A549 (cell line): ENCODE results near the gene NTM. TPM values are rescaled to one million over a fixed set of nuclear protein-coding genes. Genes with fewer than 3 reads are reported as not detected.

Source experiments
- ATAC-seq, 2 experiments: fragments of 200-7000 bp in 1 of 2; fragments of >200 bp in 1 of 2; cut with Nextera tagmentation in 1 of 2; cut with Tn5 transposase in 1 of 2; 3 replicates each; pipeline versions ENCODE4 v1.8.0 to v1.9.1; 2018 to 2020; ENCODE audit warnings: mild to moderate bottlenecking in 1 of 2, moderate library complexity in 1 of 2
- CTCF ChIA-PET: fragments of 300-600 bp; sonication (Branson Sonifier 250); formaldehyde crosslinking; extraction: SDS; loops from one replicate; lab custom pipeline; 2021; ENCODE audit warnings: antibody characterized with exemption, inconsistent platforms; lab: Yijun Ruan, JAX
- POLR2A ChIA-PET: fragments of 350-600 bp; formaldehyde crosslinking; extraction: SDS; loops from one replicate; lab custom pipeline; 2021; ENCODE audit warnings: antibody characterized with exemption, inconsistent platforms; lab: Yijun Ruan, JAX
- DNase-seq, 2 experiments: peaks; one replicate each; pipeline versions ENCODE4 v3.0.0 to v3.0.0-alpha.2; 2011 to 2016; ENCODE audit warnings: low read depth in 1 of 2, low spot score in 1 of 2
- FAIRE-seq: peaks from 2 replicates; lab custom pipeline; 2011; peaks lifted over from hg19 to GRCh38; lab: Jason Lieb, UNC
- H3K27ac ChIP-seq, 2 experiments: fragments of >200 bp; sonication (Bioruptor Twin); formaldehyde crosslinking; 3 replicates each; pipeline ENCODE4 v1.5.1; 2016 to 2017
- H3K4me1 ChIP-seq: fragments of >200 bp; sonication (Bioruptor Twin); formaldehyde crosslinking; 3 replicates; pipeline ENCODE4 v1.6.1; 2016
- H3K4me2 ChIP-seq: fragments of >200 bp; sonication (Bioruptor Twin); formaldehyde crosslinking; 3 replicates; pipeline ENCODE4 v1.6.1; 2016
- H3K4me3 ChIP-seq: fragments of >200 bp; sonication (Bioruptor Twin); formaldehyde crosslinking; 3 replicates; pipeline ENCODE4 v1.5.1; 2016
- H3K9me3 ChIP-seq: fragments of >200 bp; sonication (Bioruptor Twin); formaldehyde crosslinking; 3 replicates; pipeline ENCODE4 v1.6.1; 2016
- ATOH8 ChIP-seq: fragments of 250-450 bp; sonication (Bioruptor Pico); IDR thresholded peaks from 2 replicates; pipeline ENCODE4 v1.5.0; 2020; ENCODE audit warnings: low read depth, mild to moderate bottlenecking, moderate library complexity
- CBX8 ChIP-seq: fragments of 200-600 bp; sonication (generic); IDR thresholded peaks from 2 replicates; pipeline ENCODE4 v1.6.1; 2016
- CHD2 ChIP-seq: fragments of 150-350 bp; IDR thresholded peaks from 2 replicates; pipeline ENCODE4 v1.6.1; 2014; ENCODE audit warnings: low read length; ENCODE audit not compliant: partially characterized antibody
- CHD4 ChIP-seq: fragments of 200-600 bp; sonication (generic); IDR thresholded peaks from 2 replicates; pipeline ENCODE4 v1.6.1; 2016; ENCODE audit warnings: antibody characterized with exemption, mild to moderate bottlenecking, borderline replicate concordance
- E2F6 ChIP-seq: IDR thresholded peaks from 2 replicates; pipeline ENCODE4 v1.6.1; 2012; ENCODE audit warnings: low read depth, borderline replicate concordance
- EHF ChIP-seq: fragments of 250-450 bp; sonication (Bioruptor Pico); IDR thresholded peaks from 2 replicates; pipeline ENCODE4 v1.5.0; 2020; ENCODE audit warnings: mild to moderate bottlenecking
- EHMT2 ChIP-seq: fragments of 200-600 bp; sonication (generic); IDR thresholded peaks from 2 replicates; pipeline ENCODE4 v1.6.1; 2016; ENCODE audit warnings: antibody characterized with exemption, low read depth, mild to moderate bottlenecking, moderate library complexity
- EP300 ChIP-seq, 2 experiments: fragments of >200 bp; sonication (Bioruptor Twin); formaldehyde crosslinking; IDR thresholded peaks; 2 replicates in 1 of 2; 3 replicates in 1 of 2; pipeline ENCODE4 v1.6.1; 2016 to 2017
- FOXS1 ChIP-seq: fragments of 250-450 bp; sonication (Bioruptor Pico); IDR thresholded peaks from 2 replicates; pipeline ENCODE4 v1.5.0; 2020; ENCODE audit warnings: mild to moderate bottlenecking, moderate library complexity
- GATA3 ChIP-seq: IDR thresholded peaks from 2 replicates; pipeline ENCODE4 v1.6.1; 2012; ENCODE audit warnings: borderline replicate concordance
- HES2 ChIP-seq: fragments of >200 bp; sonication (Bioruptor Twin); formaldehyde crosslinking; IDR thresholded peaks from 2 replicates; pipeline ENCODE4 v1.6.1; 2016
- JUN ChIP-seq, 2 experiments: fragments of >200 bp; sonication (Bioruptor Twin); formaldehyde crosslinking; IDR thresholded peaks; 2 replicates in 1 of 2; 3 replicates in 1 of 2; pipeline ENCODE4 v1.6.1; 2016 to 2017
- JUNB ChIP-seq: fragments of >200 bp; sonication (Bioruptor Twin); formaldehyde crosslinking; IDR thresholded peaks from 2 replicates; pipeline ENCODE4 v1.6.1; 2016
- KDM5A ChIP-seq: fragments of 200-600 bp; sonication (generic); IDR thresholded peaks from 2 replicates; pipeline ENCODE4 v1.6.1; 2016; ENCODE audit warnings: antibody characterized with exemption, mild to moderate bottlenecking
- MAFK ChIP-seq: fragments of 450-650 bp; IDR thresholded peaks from 2 replicates; pipeline ENCODE4 v1.6.1; 2014; ENCODE audit not compliant: partially characterized antibody
- MAX ChIP-seq: IDR thresholded peaks from 2 replicates; pipeline ENCODE4 v1.6.1; 2012
- NR3C1 ChIP-seq: fragments of >200 bp; sonication (Bioruptor Twin); formaldehyde crosslinking; IDR thresholded peaks from 3 replicates; pipeline ENCODE4 v1.6.1; 2017
- PBX3 ChIP-seq: IDR thresholded peaks from 2 replicates; pipeline ENCODE4 v1.6.1; 2012
- PHF8 ChIP-seq: fragments of 200-600 bp; sonication (generic); IDR thresholded peaks from 2 replicates; pipeline ENCODE4 v1.6.1; 2016; ENCODE audit warnings: low read depth, mild to moderate bottlenecking, antibody characterized with exemption, moderate library complexity, borderline replicate concordance
- RAD21 ChIP-seq, 2 experiments: fragments of >200 bp in 1 of 2; sonication (Bioruptor Twin) in 1 of 2; formaldehyde crosslinking in 1 of 2; IDR thresholded peaks in 1 of 2; conservative IDR thresholded peaks in 1 of 2; 2 replicates in 1 of 2; 3 replicates in 1 of 2; pipeline ENCODE4 v1.6.1; 2012 to 2018; ENCODE audit warnings: inconsistent platforms in 1 of 2
- RARB ChIP-seq: fragments of 250-450 bp; sonication (Bioruptor Pico); IDR thresholded peaks from 2 replicates; pipeline ENCODE4 v1.8.0; 2021; ENCODE audit warnings: mild to moderate bottlenecking, moderate library complexity
- RCOR1 ChIP-seq: fragments of 150-350 bp; IDR thresholded peaks from 2 replicates; pipeline ENCODE4 v1.6.1; 2014; ENCODE audit warnings: antibody characterized with exemption, low read length, low read depth
- RFX5 ChIP-seq: fragments of 450-650 bp; IDR thresholded peaks from 2 replicates; pipeline ENCODE4 v1.7.1; 2014; ENCODE audit warnings: antibody characterized with exemption, mild to moderate bottlenecking, moderate library complexity
- RNF2 ChIP-seq: fragments of 200-600 bp; sonication (generic); IDR thresholded peaks from 2 replicates; pipeline ENCODE4 v1.6.1; 2016; ENCODE audit warnings: low read depth, mild to moderate bottlenecking, antibody characterized with exemption, moderate library complexity, borderline replicate concordance
- SMC3 ChIP-seq: fragments of >200 bp; sonication (Bioruptor Twin); formaldehyde crosslinking; IDR thresholded peaks from 3 replicates; pipeline ENCODE4 v1.6.1; 2018; ENCODE audit warnings: inconsistent platforms
- ZNF302 ChIP-seq: fragments of 250-450 bp; sonication (Bioruptor Pico); IDR thresholded peaks from 2 replicates; pipeline ENCODE4 v1.9.0; 2021; ENCODE audit warnings: inconsistent platforms, mild to moderate bottlenecking, moderate library complexity
- ZSCAN20 ChIP-seq: fragments of 250-450 bp; sonication (Bioruptor Pico); IDR thresholded peaks from 2 replicates; pipeline ENCODE4 v1.8.0; 2022; ENCODE audit warnings: mild to moderate bottlenecking, moderate library complexity
- WGBS: methylation state at CpG from one replicate; pipeline ENCODE4 v1.1.6; 2017; ENCODE audit errors: missing lambda C conversion rate; 5-methylcytosine and 5-hydroxymethylcytosine counted together
- polyA plus RNA-seq, 4 experiments: library from polyadenylated mRNA; depleted of rRNA in 3 of 4; stranded (reverse); fragments of >200 nt; fragmentation: RNase III in 1 of 4; extraction: RNeasy Plus Mini Kit Qiagen cat#74134 plus additional on column Dnase treatment in 1 of 4; gene quantifications; 2 replicates in 3 of 4; 3 replicates in 1 of 4; pipeline ENCODE4 v1.2.3, GENCODE V29; 2011 to 2017
- TF ChIP-seq, protein P1 (sequence below): fragments of 150-350 bp; IDR thresholded peaks from 2 replicates; pipeline ENCODE4 v1.6.1; 2014; ENCODE audit warnings: low read depth, mild to moderate bottlenecking, low read length
- TF ChIP-seq, protein P2 (sequence below): fragments of >200 bp; sonication (Bioruptor Twin); formaldehyde crosslinking; IDR thresholded peaks from 3 replicates; pipeline ENCODE4 v1.6.1; 2016

Gene NTM
- polyA plus RNA-seq, 2 of the 4 experiments (the other 2 are of a cell fraction): not detected

DNA sequence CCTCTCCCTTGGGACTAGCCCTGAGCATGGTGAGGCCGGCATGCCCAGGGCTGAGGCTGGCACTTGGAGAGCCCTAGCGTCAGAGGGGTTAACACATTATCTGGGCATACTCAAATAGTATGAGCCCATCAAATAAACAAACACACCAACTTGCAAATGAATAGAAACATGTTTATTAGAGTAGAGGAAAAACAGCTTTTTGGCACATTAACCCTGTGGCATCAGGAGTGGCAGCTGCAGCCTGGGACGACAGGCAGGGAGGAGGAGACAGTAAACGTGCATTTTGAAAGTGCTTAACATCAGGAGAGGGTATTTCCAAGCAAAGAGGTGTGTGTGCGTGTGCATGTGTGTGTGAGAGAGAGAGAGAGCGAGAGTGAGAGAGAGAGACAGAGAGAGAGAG, 684.9 kb downstream of the NTM start:
- no peak for ATAC-seq
- ChIA-PET CTCF (no interaction called here), POLR2A (no interaction called here)
- WGBS: 5% methylated on average over 6 of the region's 6 CpGs
- no peak overlapping the region for H3K4me2 ChIP-seq
- FAIRE-seq: no peak
- no peaks in the 10 kb centered on the region for H3K4me1 ChIP-seq
- no peak for DNase-seq
- H3K9me3 ChIP-seq: no peaks in the 10 kb centered on the region
- no peak overlapping the region for H3K4me3 ChIP-seq
- TF ChIP-seq CHD4: no peak
- TF ChIP-seq, all 56 proteins: peak for 0
- no peak overlapping the region for H3K27ac ChIP-seq

GRCh38 chr11:132056689-132057088, 686.3 kb downstream of the NTM start:
- 6% methylated on average over 6 of the region's 6 CpGs for WGBS
- H3K27ac ChIP-seq: no peak overlapping the region
- ChIA-PET POLR2A (no interaction called here), CTCF (no interaction called here)
- no peak overlapping the region for H3K4me3 ChIP-seq
- no peak for DNase-seq
- no peaks in the 10 kb centered on the region for H3K4me1 ChIP-seq
- no peak overlapping the region for H3K4me2 ChIP-seq
- no peak for ATAC-seq
- H3K9me3 ChIP-seq: no peaks in the 10 kb centered on the region
- FAIRE-seq: no peak
- TF ChIP-seq EP300 (IDR thresholded peaks at IDR 0.05) (no peak), RAD21 (conservative IDR thresholded peaks at IDR 0.05 in 1 of 2, IDR thresholded peaks at IDR 0.05 in 1 of 2) (no peak), ATOH8 (CRISPR knock-in tag) (no peak), RNF2 (no peak), RCOR1 (no peak), MAFK (no peak), JUNB (no peak), CBX8 (no peak), E2F6 (no peak), JUN (IDR thresholded peaks at IDR 0.05) (no peak), NR3C1 (no peak), KDM5A (no peak)

DNA sequence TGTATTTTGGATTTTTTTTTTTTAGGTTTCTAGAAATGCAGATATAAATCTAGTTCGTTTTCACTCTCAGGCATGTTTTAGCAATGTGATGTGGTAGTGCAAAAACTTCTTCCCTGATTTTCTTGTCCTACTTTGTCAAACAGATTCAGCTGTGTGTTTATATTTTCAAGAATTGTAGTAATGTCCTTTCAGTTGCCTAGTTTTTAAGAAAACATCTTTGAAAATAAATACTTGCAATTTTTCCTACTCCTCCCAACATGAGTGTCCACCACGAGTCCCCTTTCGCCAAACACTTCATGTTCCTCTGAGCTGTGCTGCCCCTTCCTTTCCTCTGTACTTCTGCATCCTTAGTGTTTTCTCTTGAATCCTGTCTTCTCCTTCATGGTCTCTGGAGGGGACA, 686.9 kb downstream of the NTM start:
- TF ChIP-seq SMC3 (no peak), MAX (no peak), CBX8 (no peak), RARB (CRISPR knock-in tag) (no peak), PBX3 (no peak), CHD4 (no peak), ZNF302 (CRISPR knock-in tag) (no peak), EHF (CRISPR knock-in tag) (no peak), CHD2 (no peak), ZSCAN20 (CRISPR knock-in tag) (no peak), FOXS1 (CRISPR knock-in tag) (no peak), GATA3 (no peak), MAFK (no peak), HES2 (no peak), EHMT2 (no peak), PHF8 (no peak), RFX5 (no peak)
- TF ChIP-seq, protein P1, sequence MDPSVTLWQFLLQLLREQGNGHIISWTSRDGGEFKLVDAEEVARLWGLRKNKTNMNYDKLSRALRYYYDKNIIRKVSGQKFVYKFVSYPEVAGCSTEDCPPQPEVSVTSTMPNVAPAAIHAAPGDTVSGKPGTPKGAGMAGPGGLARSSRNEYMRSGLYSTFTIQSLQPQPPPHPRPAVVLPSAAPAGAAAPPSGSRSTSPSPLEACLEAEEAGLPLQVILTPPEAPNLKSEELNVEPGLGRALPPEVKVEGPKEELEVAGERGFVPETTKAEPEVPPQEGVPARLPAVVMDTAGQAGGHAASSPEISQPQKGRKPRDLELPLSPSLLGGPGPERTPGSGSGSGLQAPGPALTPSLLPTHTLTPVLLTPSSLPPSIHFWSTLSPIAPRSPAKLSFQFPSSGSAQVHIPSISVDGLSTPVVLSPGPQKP: no peak
- TF ChIP-seq, protein P2, sequence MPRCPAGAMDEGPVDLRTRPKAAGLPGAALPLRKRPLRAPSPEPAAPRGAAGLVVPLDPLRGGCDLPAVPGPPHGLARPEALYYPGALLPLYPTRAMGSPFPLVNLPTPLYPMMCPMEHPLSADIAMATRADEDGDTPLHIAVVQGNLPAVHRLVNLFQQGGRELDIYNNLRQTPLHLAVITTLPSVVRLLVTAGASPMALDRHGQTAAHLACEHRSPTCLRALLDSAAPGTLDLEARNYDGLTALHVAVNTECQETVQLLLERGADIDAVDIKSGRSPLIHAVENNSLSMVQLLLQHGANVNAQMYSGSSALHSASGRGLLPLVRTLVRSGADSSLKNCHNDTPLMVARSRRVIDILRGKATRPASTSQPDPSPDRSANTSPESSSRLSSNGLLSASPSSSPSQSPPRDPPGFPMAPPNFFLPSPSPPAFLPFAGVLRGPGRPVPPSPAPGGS: no peak
- no peaks in the 10 kb centered on the region for H3K9me3 ChIP-seq
- ATAC-seq: no peak
- no peaks in the 10 kb centered on the region for H3K4me1 ChIP-seq
- WGBS: 0% methylated on average over 3 of the region's 3 CpGs
- no peak overlapping the region for H3K4me3 ChIP-seq
- ChIA-PET POLR2A (no interaction called here), CTCF (no interaction called here)
- FAIRE-seq: no peak
- no peak overlapping the region for H3K4me2 ChIP-seq
- no peak for DNase-seq
- no peak overlapping the region for H3K27ac ChIP-seq
